HepG2 (cell line): Measurements from ENCODE around the gene DLAT. TPM values are rescaled to one million over a fixed set of nuclear protein-coding genes. Genes with fewer than 3 reads are reported as not detected.

ENCODE experiments used
- ATAC-seq: fragments of 200-7000 bp; cut with Tn5 transposase; 3 replicates; pipeline ENCODE4 v1.9.1; 2020; ENCODE audit warnings: mild to moderate bottlenecking, moderate library complexity
- BruUV-seq: library from RNA; stranded (reverse); fragments of 400-500 nt; replicated peaks from 2 replicates; lab custom pipeline; 2021; lab: Mats Ljungman, UMichigan
- CTCF ChIA-PET: fragments of 300-600 bp; formaldehyde crosslinking; extraction: SDS; loops from one replicate; lab custom pipeline; 2021; ENCODE audit warnings: low total read pairs, inconsistent platforms, low intra/inter-chr PET ratio; lab: Yijun Ruan, JAX
- POLR2A ChIA-PET: fragments of 350-600 bp; sonication (Branson Sonifier 250); formaldehyde crosslinking; loops from one replicate; lab custom pipeline; 2020; ENCODE audit warnings: antibody characterized with exemption, inconsistent platforms; lab: Yijun Ruan, JAX
- DNase-seq: peaks from one replicate; pipeline ENCODE4 v3.0.0-alpha.2; 2015; ENCODE audit warnings: low spot score
- FAIRE-seq: peaks from 3 replicates; lab custom pipeline; 2011; peaks lifted over from hg19 to GRCh38; lab: Jason Lieb, UNC
- H2AFZ ChIP-seq: one replicate; pipeline ENCODE4 v1.6.1; 2011; ENCODE audit warnings: low read length, inconsistent platforms
- H3K27ac ChIP-seq: fragments of 300-600 bp; 3 replicates; pipeline ENCODE4 v1.8.0; 2011; ENCODE audit warnings: mixed run types, mild to moderate bottlenecking, mixed read lengths, low read length, inconsistent platforms; ENCODE audit not compliant: insufficient read depth; ENCODE audit errors: extremely low read length
- H3K27me3 ChIP-seq, 2 experiments: fragments of 200-600 bp in 1 of 2; 2 replicates in 1 of 2; 3 replicates in 1 of 2; pipeline versions ENCODE4 v1.6.0 to v1.8.0; 2011; ENCODE audit warnings: low read length in 2 of 2, mild to moderate bottlenecking in 2 of 2, moderate library complexity in 2 of 2, inconsistent platforms in 1 of 2; ENCODE audit not compliant: insufficient read depth in 2 of 2, control insufficient read depth in 1 of 2
- H3K36me3 ChIP-seq, 2 experiments: fragments of 200-600 bp in 1 of 2; replicated peaks in 1 of 2; 2 replicates in 1 of 2; 3 replicates in 1 of 2; pipeline versions ENCODE4 v1.5.1 to v1.8.0; 2011; ENCODE audit warnings: low read length in 2 of 2, inconsistent platforms in 1 of 2; ENCODE audit not compliant: insufficient read depth in 2 of 2, control insufficient read depth in 1 of 2
- H3K4me1 ChIP-seq: 2 replicates; pipeline ENCODE4 v1.5.1; 2012; ENCODE audit warnings: low read length, inconsistent platforms; ENCODE audit not compliant: insufficient read depth
- H3K4me2 ChIP-seq: 2 replicates; pipeline ENCODE4 v1.6.0; 2011; ENCODE audit warnings: low read depth, low read length, inconsistent platforms
- H3K4me3 ChIP-seq, 3 experiments: fragments of 200-600 bp in 1 of 3; sonication (generic), shearing (Covaris generic) in 1 of 3; replicated peaks in 1 of 3; 2 replicates each; pipeline ENCODE4 v1.5.1; 2011 to 2016; ENCODE audit warnings: low read length in 3 of 3, inconsistent platforms in 2 of 3, low read depth in 2 of 3, mild to moderate bottlenecking in 2 of 3, control low read depth in 1 of 3, mixed read lengths in 1 of 3; ENCODE audit not compliant: insufficient read depth in 1 of 3
- H3K79me2 ChIP-seq: one replicate; pipeline ENCODE4 v1.6.1; 2011; ENCODE audit warnings: low read length, inconsistent platforms; ENCODE audit not compliant: insufficient read depth
- H3K9ac ChIP-seq: 2 replicates; pipeline ENCODE4 v1.6.0; 2011; ENCODE audit warnings: mild to moderate bottlenecking, low read depth, low read length, inconsistent platforms; ENCODE audit not compliant: insufficient read depth
- H3K9me3 ChIP-seq: 2 replicates; pipeline ENCODE4 v1.5.1; 2012; ENCODE audit warnings: mild to moderate bottlenecking, low read length
- H4K20me1 ChIP-seq: 2 replicates; pipeline ENCODE4 v1.6.0; 2011; ENCODE audit warnings: inconsistent platforms, mild to moderate bottlenecking, low read length, moderate library complexity; ENCODE audit not compliant: insufficient read depth
- ATF1 ChIP-seq: IDR thresholded peaks from 2 replicates; pipeline ENCODE4 v1.6.1; 2016; ENCODE audit warnings: mild to moderate bottlenecking, control low read depth
- CC2D1A ChIP-seq: sonication (generic); formaldehyde crosslinking; IDR thresholded peaks from 2 replicates; pipeline ENCODE4 v1.8.1; 2023; ENCODE audit warnings: mild to moderate bottlenecking, missing genetic modification reagents
- ETV6 ChIP-seq: sonication (generic); formaldehyde crosslinking; conservative IDR thresholded peaks from 2 replicates; pipeline ENCODE4 v1.4.0; 2020; ENCODE audit warnings: missing genetic modification reagents
- HNRNPH1 ChIP-seq: fragments of 200-400 bp; formaldehyde crosslinking; optimal IDR thresholded peaks from 2 replicates; pipeline ENCODE3; 2017; ENCODE audit warnings: mild to moderate bottlenecking, low read depth, low read length
- KLF16 ChIP-seq, 2 experiments: sonication (generic) in 1 of 2; formaldehyde crosslinking in 1 of 2; IDR thresholded peaks; 2 replicates each; pipeline versions ENCODE4 v1.6.1 to v1.8.0; 2016 to 2023; ENCODE audit warnings: missing genetic modification reagents in 2 of 2, missing compliant biosample characterization in 1 of 2
- NR2F2 ChIP-seq: IDR thresholded peaks from 2 replicates; pipeline ENCODE4 v1.6.1; 2012; ENCODE audit warnings: low read depth, inconsistent platforms, borderline replicate concordance
- PCBP1 ChIP-seq: fragments of 200-400 bp; formaldehyde crosslinking; IDR thresholded peaks from 2 replicates; pipeline ENCODE4 v1.6.1; 2017; ENCODE audit warnings: mild to moderate bottlenecking, low read depth, low read length, borderline replicate concordance
- RNF2 ChIP-seq: fragments of 450-650 bp; conservative IDR thresholded peaks from 2 replicates; pipeline ENCODE4 v1.6.1; 2016; ENCODE audit warnings: low read depth
- SALL2 ChIP-seq: sonication (generic); formaldehyde crosslinking; IDR thresholded peaks from 2 replicates; pipeline ENCODE4 v1.8.1; 2023; ENCODE audit warnings: mild to moderate bottlenecking, missing genetic modification reagents, inconsistent platforms
- SKI ChIP-seq: fragments of 450-650 bp; IDR thresholded peaks from one replicate; pipeline ENCODE4 v1.6.1; 2018; ENCODE audit warnings: mild to moderate bottlenecking; ENCODE audit not compliant: partially characterized antibody
- ZBTB42 ChIP-seq: sonication (generic); formaldehyde crosslinking; IDR thresholded peaks from 2 replicates; pipeline ENCODE4 v1.5.0; 2020; ENCODE audit warnings: mild to moderate bottlenecking, missing genetic modification reagents
- ZNF33A ChIP-seq: sonication (generic); formaldehyde crosslinking; IDR thresholded peaks from 2 replicates; pipeline ENCODE4 v1.5.1; 2020; ENCODE audit warnings: missing genetic modification reagents, mild to moderate bottlenecking, moderate library complexity, borderline replicate concordance
- ZNF501 ChIP-seq: sonication (generic); formaldehyde crosslinking; IDR thresholded peaks from 2 replicates; pipeline ENCODE4 v1.5.1; 2020; ENCODE audit warnings: mild to moderate bottlenecking, moderate library complexity, missing genetic modification reagents
- ZNF572 ChIP-seq: sonication (generic); formaldehyde crosslinking; IDR thresholded peaks from 2 replicates; pipeline ENCODE4 v1.5.1; 2020; ENCODE audit warnings: mild to moderate bottlenecking, missing genetic modification reagents
- ZNF619 ChIP-seq: sonication (generic); formaldehyde crosslinking; IDR thresholded peaks from 2 replicates; pipeline ENCODE4 v1.4.0; 2020; ENCODE audit warnings: mild to moderate bottlenecking, missing genetic modification reagents
- ZNF883 ChIP-seq: sonication (generic); formaldehyde crosslinking; IDR thresholded peaks from 2 replicates; pipeline ENCODE4 v1.5.1; 2020; ENCODE audit warnings: mild to moderate bottlenecking, missing genetic modification reagents; ENCODE audit errors: not compliant biosample characterization
- WGBS: methylation state at CpG from one replicate; pipeline ENCODE4 v1.1.6; 2017; ENCODE audit warnings: low lambda C conversion rate; 5-methylcytosine and 5-hydroxymethylcytosine counted together
- in situ Hi-C: cut with HindIII; loops from 2 replicates; pipeline ENCODE4 v1.10.0; 2017; ENCODE audit warnings: low pct_unique_long_range_greater_than_20kb; ENCODE audit not compliant: extremely low pct_ligation_motif_present
- intact Hi-C: fragments of 100-400 bp; cut with micrococcal nuclease; formaldehyde crosslinking; loops from one replicate; pipeline ENCODE4 v1.10.0; 2022; ENCODE audit not compliant: unreplicated experiment
- polyA plus RNA-seq, 8 experiments: library from polyadenylated mRNA; depleted of rRNA in 3 of 8; stranded (reverse) in 7 of 8; unstranded in 1 of 8; fragments of >200 nt; fragmentation: Illumina TruSeq in 4 of 8; extraction: Trizol in 4 of 8; gene quantifications; 2 replicates each; pipeline versions ENCODE4 v1.2.1 to v1.2.3, GENCODE V29; 2011 to 2016; ENCODE audit warnings: low read depth in 4 of 8, missing spikeins in 1 of 8, mixed read lengths in 1 of 8; ENCODE audit not compliant: insufficient read depth in 1 of 8
- total RNA-seq, 5 experiments: library from RNA; depleted of rRNA; stranded (reverse); fragments of >200 nt; fragmentation: Illumina TruSeq; extraction: Trizol; gene quantifications; 2 replicates each; pipeline ENCODE4 v1.2.3, GENCODE V29; 2016; ENCODE audit warnings: low read depth in 1 of 5
- TF ChIP-seq, protein P1 (sequence below): IDR thresholded peaks from 2 replicates; pipeline ENCODE4 v1.6.1; 2016; ENCODE audit warnings: missing compliant biosample characterization, missing genetic modification reagents, borderline replicate concordance
- TF ChIP-seq, protein P2 (sequence below): sonication (generic); formaldehyde crosslinking; IDR thresholded peaks from 2 replicates; pipeline ENCODE4 v1.4.0; 2020; ENCODE audit warnings: missing genetic modification reagents

The DLAT gene
- total and polyA plus RNA-seq, 2 of the 13 experiments (the other 11 are each of a cell fraction or from before 2014, with no cell fraction given), result 26.4 to 62.2 TPM

DNA sequence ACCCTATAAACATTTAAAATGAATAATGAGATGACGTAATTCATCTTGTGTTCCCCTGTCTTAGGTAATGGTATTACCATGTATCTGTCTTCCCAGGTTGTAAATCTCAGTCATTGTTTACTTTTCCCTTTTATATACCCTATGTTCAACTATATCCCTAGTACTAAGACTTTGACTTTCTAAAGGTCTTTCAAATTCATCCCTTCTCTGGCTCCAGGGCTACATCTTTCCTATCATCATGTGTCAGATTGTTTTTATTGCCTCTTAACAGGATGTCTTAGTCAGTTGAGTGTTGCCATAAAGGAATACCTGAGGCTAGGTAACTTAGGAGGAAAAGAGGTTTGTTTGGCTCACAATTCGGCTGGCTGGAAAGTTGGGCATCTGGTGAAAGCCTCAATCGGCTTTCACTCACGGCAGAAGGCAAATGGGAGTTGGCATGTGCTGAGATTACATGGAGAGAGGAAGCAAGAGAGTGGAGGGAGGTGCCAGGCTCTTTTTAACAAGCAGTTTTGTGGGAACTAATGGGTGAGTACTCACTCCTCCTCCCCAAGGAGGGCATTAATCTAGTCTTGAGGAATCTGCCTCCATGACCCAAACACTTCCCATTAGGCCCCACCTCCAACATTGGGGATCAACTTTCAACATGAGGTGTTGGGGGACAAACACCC lies 11.6 kb upstream of the DLAT start:
- no peak overlapping the region for H3K4me3 ChIP-seq

More for the DNA sequence above, 11.6 kb upstream of the DLAT start:
- ChIA-PET POLR2A (no interaction called here), CTCF (no interaction called here)
- ATAC-seq, result no peak
- no peaks in the 10 kb centered on the region for H3K79me2 ChIP-seq
- in situ Hi-C loops (no loop called here), intact Hi-C loops (no loop called here)
- no peaks in the 10 kb centered on the region for H4K20me1 ChIP-seq
- H3K4me1 ChIP-seq, result peaks cover 23% of the 10 kb centered on the region
- no peak overlapping the region for H2AFZ ChIP-seq
- 97% methylated on average over 4 of the region's 4 CpGs for WGBS
- DNase-seq, result no peak
- BruUV-seq, result no TSS peak
- H3K27me3 ChIP-seq, result no peaks in the 10 kb centered on the region
- H3K9ac ChIP-seq, result no peak overlapping the region
- no peak overlapping the region for H3K4me2 ChIP-seq
- H3K9me3 ChIP-seq, result no peaks in the 10 kb centered on the region
- H3K36me3 ChIP-seq, result no peaks in the 10 kb centered on the region; a peak in 2 of 5 replicates
- no peak for TF ChIP-seq ETV6
- TF ChIP-seq ZBTB42, result no peak
- TF ChIP-seq PCBP1, result no peak
- no peak for TF ChIP-seq NR2F2
- TF ChIP-seq ATF1 (CRISPR knock-in tag), result no peak
- TF ChIP-seq ZNF501 (CRISPR knock-in tag), result no peak
- no peak for TF ChIP-seq ZNF883
- TF ChIP-seq SKI, result no peak
- TF ChIP-seq ZNF33A (CRISPR knock-in tag), result no peak
- TF ChIP-seq CC2D1A (CRISPR knock-in tag), result no peak
- no peak for TF ChIP-seq ZNF572
- no peak for TF ChIP-seq KLF16 (CRISPR knock-in tag; IDR thresholded peaks at IDR 0.05)
- TF ChIP-seq SALL2 (CRISPR knock-in tag), result no peak
- TF ChIP-seq RNF2, result no peak
- TF ChIP-seq, protein P1, sequence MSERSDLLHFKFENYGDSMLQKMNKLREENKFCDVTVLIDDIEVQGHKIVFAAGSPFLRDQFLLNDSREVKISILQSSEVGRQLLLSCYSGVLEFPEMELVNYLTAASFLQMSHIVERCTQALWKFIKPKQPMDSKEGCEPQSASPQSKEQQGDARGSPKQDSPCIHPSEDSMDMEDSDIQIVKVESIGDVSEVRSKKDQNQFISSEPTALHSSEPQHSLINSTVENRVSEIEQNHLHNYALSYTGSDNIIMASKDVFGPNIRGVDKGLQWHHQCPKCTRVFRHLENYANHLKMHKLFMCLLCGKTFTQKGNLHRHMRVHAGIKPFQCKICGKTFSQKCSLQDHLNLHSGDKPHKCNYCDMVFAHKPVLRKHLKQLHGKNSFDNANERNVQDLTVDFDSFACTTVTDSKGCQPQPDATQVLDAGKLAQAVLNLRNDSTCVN, result no peak
- TF ChIP-seq HNRNPH1, result no peak
- TF ChIP-seq, protein P2, sequence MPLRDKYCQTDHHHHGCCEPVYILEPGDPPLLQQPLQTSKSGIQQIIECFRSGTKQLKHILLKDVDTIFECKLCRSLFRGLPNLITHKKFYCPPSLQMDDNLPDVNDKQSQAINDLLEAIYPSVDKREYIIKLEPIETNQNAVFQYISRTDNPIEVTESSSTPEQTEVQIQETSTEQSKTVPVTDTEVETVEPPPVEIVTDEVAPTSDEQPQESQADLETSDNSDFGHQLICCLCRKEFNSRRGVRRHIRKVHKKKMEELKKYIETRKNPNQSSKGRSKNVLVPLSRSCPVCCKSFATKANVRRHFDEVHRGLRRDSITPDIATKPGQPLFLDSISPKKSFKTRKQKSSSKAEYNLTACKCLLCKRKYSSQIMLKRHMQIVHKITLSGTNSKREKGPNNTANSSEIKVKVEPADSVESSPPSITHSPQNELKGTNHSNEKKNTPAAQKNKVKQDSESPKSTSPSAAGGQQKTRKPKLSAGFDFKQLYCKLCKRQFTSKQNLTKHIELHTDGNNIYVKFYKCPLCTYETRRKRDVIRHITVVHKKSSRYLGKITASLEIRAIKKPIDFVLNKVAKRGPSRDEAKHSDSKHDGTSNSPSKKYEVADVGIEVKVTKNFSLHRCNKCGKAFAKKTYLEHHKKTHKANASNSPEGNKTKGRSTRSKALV (CRISPR knock-in tag), result no peak
- no peak for TF ChIP-seq ZNF619 (CRISPR knock-in tag)
- FAIRE-seq, result no peak
- no peak overlapping the region for H3K27ac ChIP-seq
